GM19239 (cell line): ENCODE results near the gene MPL.

Experiments
- DNase-seq: peaks from one replicate; pipeline ENCODE4 v3.0.0; 2011; ENCODE audit warnings: low spot score; ENCODE audit not compliant: insufficient read length
- FAIRE-seq: peaks from 2 replicates; lab custom pipeline; 2011; peaks lifted over from hg19 to GRCh38; lab: Jason Lieb, UNC

MPL gene

GRCh38 chr1:43402089-43402865 is 64.7 kb downstream of the MPL start:
- FAIRE-seq (no peak), DNase-seq (no peak)
